Effector CD4-positive, alpha-beta T cell (primary cell): Measurements from ENCODE around the gene WASF2.
"Not testable (repeated sequence)": the region's sequence is repeated elsewhere in the genome, so short reads cannot be mapped to it uniquely, and the experiment has no call there.

Source experiments
- DNase-seq: peaks from one replicate; pipeline ENCODE4 v3.0.0-alpha.2; 2020
- total RNA-seq: gene quantifications from one replicate; lab custom pipeline; 2026; lab: John Stamatoyannopoulos, UW

The WASF2 gene
- total RNA-seq: 157 reads per million, percentile 89 among the genes with 10 or more reads in this experiment

GRCh38 chr1:27489973-27490741 is at the start of gene WASF2:
Gene WASF2 (minus strand): TSS chr1:27490167. CDS start chr1:27428890, 61,277 bp downstream.
- peak; percentile 96 for DNase-seq

GRCh38 chr1:27538793-27539192 is 48.8 kb upstream of the WASF2 start:
- DNase-seq: no peak

GRCh38 chr1:27538305-27538676 is 48.3 kb upstream of the WASF2 start:
- not testable (repeated sequence) for DNase-seq

GRCh38 chr1:27536767-27537166 is 46.8 kb upstream of the WASF2 start:
- no peak for DNase-seq

- DNase-seq: no peak
Measured at GRCh38 chr1:27536010-27536757, 46.2 kb upstream of the WASF2 start.

GRCh38 chr1:27535386-27535785 is 45.4 kb upstream of the WASF2 start:
- DNase-seq: no peak

GRCh38 chr1:27531959-27532685 is 42.2 kb upstream of the WASF2 start:
- no peak for DNase-seq

GRCh38 chr1:27530192-27530591 is 40.2 kb upstream of the WASF2 start:
- no peak for DNase-seq

- no peak for DNase-seq
Measured at GRCh38 chr1:27529704-27530018, 39.7 kb upstream of the WASF2 start.

GRCh38 chr1:27528818-27529703 is 39.1 kb upstream of the WASF2 start:
- no peak for DNase-seq

- peak; percentile 27 for DNase-seq
Measured at GRCh38 chr1:27527890-27528817, 38.2 kb upstream of the WASF2 start.

GRCh38 chr1:27527223-27527889 is 37.4 kb upstream of the WASF2 start:
- DNase-seq: peak; percentile 37

- no peak for DNase-seq
Measured at GRCh38 chr1:27526569-27527222, 36.7 kb upstream of the WASF2 start.

- no peak for DNase-seq
Measured at GRCh38 chr1:27525296-27526272, 35.6 kb upstream of the WASF2 start.

GRCh38 chr1:27523337-27524020 is 33.5 kb upstream of the WASF2 start:
- DNase-seq: no peak

- peak; percentile 62 for DNase-seq
Measured at GRCh38 chr1:27522432-27523336, 32.7 kb upstream of the WASF2 start.

GRCh38 chr1:27521861-27522431 is 32.0 kb upstream of the WASF2 start:
- no peak for DNase-seq
